ENCODE data around the gene MVB12B.

MVB12B gene

DNA sequence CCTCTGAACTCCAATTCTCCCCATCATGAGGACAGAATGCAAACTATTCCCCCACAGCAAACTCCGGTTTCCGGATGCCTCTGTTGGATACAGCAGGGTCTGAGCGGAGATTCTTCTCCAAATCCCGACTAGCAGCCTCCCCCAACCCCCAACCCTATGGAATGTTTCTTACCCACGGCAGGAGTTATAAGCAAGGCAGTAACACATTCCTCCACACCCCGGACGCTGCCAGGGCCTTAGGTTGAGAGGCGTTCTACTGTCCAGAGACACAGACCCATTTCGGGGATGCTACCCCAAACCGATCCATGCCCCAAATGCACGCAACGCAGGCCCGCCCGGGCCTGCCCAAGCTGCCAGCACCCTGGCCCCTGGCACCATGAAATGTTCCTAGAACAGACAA lies 201.5 kb downstream of the MVB12B start:
- Histone ChIP-seq H3K4me3 (replicated peaks; ENCODE audit: low read depth, low read length) (no peak overlapping the region), H3K27me3 (replicated peaks; ENCODE audit: control insufficient read depth, insufficient read depth, low read length) (no peaks in the 10 kb centered on the region; the same call in none of the 2 replicates)

DNA sequence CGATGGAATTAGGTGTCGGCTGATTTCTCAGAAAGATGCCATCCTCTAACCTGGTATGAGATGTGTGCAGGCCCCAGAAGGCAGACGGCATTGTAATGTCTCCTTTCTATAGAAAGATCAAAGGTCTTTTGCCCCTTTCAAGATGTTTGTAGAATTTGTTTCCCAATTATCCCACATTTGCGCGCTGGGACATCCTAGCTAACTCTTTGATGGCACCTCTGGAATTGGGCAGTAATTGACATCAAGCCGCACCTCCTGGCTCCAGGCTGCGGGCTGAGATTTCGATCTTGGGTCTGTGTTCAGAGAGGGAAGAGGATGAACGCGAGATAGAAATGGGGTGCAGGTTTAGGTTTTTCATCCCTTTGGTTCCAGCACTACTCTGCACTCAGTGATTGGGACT lies 202.3 kb downstream of the MVB12B start:
- Histone ChIP-seq H3K4me3 (replicated peaks; ENCODE audit: low read depth, low read length) (no peak overlapping the region), H3K36me3 (ENCODE audit: control insufficient read depth, insufficient read depth, low read length) (no peaks in the 10 kb centered on the region), H3K27me3 (replicated peaks; ENCODE audit: control insufficient read depth, insufficient read depth, low read length) (no peaks in the 10 kb centered on the region; the same call in none of the 2 replicates)
- no peak for DNase-seq (ENCODE audit: extremely low read depth, insufficient read length)
- TF ChIP-seq, protein P1, sequence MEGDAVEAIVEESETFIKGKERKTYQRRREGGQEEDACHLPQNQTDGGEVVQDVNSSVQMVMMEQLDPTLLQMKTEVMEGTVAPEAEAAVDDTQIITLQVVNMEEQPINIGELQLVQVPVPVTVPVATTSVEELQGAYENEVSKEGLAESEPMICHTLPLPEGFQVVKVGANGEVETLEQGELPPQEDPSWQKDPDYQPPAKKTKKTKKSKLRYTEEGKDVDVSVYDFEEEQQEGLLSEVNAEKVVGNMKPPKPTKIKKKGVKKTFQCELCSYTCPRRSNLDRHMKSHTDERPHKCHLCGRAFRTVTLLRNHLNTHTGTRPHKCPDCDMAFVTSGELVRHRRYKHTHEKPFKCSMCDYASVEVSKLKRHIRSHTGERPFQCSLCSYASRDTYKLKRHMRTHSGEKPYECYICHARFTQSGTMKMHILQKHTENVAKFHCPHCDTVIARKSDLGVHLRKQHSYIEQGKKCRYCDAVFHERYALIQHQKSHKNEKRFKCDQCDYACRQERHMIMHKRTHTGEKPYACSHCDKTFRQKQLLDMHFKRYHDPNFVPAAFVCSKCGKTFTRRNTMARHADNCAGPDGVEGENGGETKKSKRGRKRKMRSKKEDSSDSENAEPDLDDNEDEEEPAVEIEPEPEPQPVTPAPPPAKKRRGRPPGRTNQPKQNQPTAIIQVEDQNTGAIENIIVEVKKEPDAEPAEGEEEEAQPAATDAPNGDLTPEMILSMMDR (IDR thresholded peaks at IDR 0.05; ENCODE audit: insufficient read depth, low read length, poor library complexity, severe bottlenecking) = no peak

More for the DNA sequence above, 201.5 kb downstream of the MVB12B start:
- TF ChIP-seq, protein P1 (IDR thresholded peaks at IDR 0.05; ENCODE audit: insufficient read depth, low read length, poor library complexity, severe bottlenecking) = no peak
- no peaks in the 10 kb centered on the region for H3K36me3 ChIP-seq (ENCODE audit: control insufficient read depth, insufficient read depth, low read length)
- no peak for DNase-seq (ENCODE audit: extremely low read depth, insufficient read length)

DNA sequence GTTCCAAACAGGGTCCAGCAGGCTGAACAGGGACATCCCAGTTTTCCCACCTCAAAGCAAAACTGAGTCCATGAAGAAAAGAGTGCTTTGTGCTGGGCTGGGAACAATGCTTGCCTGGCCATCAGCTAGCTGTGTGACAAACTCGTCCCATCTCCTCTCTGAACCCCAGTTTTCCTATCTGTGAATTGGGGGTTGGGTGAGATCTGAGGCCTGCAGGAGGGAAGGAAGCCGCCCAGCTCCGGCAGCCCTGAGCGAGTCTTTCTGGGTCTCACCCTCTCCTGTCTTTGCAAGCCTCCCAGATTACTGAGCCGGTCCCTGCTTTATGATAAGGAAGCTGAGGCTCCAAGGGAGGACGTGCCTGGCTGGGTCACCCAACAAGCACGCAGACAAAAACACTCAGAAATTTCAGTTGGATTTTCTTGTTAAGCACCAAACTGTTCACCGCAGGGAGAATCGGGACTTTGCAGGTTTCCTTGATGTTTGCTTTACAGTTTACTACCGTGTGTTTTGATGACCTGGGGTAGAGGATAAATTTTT lies 204.5 kb downstream of the MVB12B start:
- TF ChIP-seq, protein P1 (IDR thresholded peaks at IDR 0.05; ENCODE audit: insufficient read depth, low read length, poor library complexity, severe bottlenecking) = no peak

DNA sequence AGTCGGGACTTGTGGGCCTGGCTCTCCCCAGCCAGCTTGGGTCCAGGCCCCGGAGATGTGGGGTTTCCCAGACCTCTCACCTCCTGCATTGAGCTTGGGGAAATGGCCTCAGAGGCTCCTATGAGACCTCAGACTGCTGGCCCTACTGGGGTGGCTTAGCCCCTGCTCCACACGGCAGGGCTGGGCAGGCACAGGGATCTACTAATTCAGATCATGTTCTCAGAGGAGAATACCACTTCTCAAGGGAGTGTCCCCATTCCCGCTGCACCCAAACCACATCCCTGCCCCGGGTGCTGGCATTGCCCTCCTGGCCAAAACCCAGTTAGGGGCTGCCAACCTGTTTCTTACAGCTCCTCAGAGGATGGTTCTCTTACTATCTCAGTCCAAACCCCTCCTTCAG lies 205.0 kb downstream of the MVB12B start:
- Histone ChIP-seq H3K4me3 (replicated peaks; ENCODE audit: low read depth, low read length) (no peak overlapping the region), H3K36me3 (ENCODE audit: control insufficient read depth, insufficient read depth, low read length) (no peaks in the 10 kb centered on the region), H3K27me3 (replicated peaks; ENCODE audit: control insufficient read depth, insufficient read depth, low read length) (no peaks in the 10 kb centered on the region; the same call in none of the 2 replicates)
- DNase-seq (ENCODE audit: extremely low read depth, insufficient read length) = no peak
- TF ChIP-seq, protein P1 (IDR thresholded peaks at IDR 0.05; ENCODE audit: insufficient read depth, low read length, poor library complexity, severe bottlenecking) = no peak

More for the DNA sequence above, 204.5 kb downstream of the MVB12B start:
- Histone ChIP-seq H3K27me3 (replicated peaks; ENCODE audit: control insufficient read depth, insufficient read depth, low read length) (no peaks in the 10 kb centered on the region; the same call in none of the 2 replicates), H3K36me3 (ENCODE audit: control insufficient read depth, insufficient read depth, low read length) (no peaks in the 10 kb centered on the region), H3K4me3 (replicated peaks; ENCODE audit: low read depth, low read length) (no peak overlapping the region)
- no peak for DNase-seq (ENCODE audit: extremely low read depth, insufficient read length)

DNA sequence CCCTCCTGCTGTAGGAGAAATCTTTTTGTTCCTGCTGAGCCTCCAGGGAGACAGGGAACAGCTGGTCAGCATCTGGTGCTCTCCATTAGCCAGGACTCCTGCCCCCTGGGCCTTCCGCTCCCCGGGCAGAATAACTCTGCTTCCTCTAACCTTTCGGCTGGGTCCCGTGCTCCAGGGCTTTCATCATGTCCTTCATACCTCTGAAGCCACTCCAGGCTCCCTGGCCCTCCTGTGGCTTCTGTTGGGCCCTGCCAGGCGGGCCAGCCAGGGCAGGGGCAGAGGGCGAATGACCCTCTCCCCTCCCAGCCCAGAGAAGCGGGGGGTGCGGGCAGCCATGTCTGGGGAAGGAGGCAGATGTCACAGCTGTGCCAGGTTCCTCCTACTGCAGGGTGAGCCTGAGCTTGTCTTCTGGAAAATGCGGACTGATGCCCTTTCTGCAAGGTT lies 205.4 kb downstream of the MVB12B start:
- no peak for DNase-seq (ENCODE audit: extremely low read depth, insufficient read length)
- Histone ChIP-seq H3K36me3 (ENCODE audit: control insufficient read depth, insufficient read depth, low read length) (no peaks in the 10 kb centered on the region), H3K27me3 (replicated peaks; ENCODE audit: control insufficient read depth, insufficient read depth, low read length) (no peaks in the 10 kb centered on the region; the same call in none of the 2 replicates), H3K4me3 (replicated peaks; ENCODE audit: low read depth, low read length) (no peak overlapping the region)
- TF ChIP-seq, protein P1 (IDR thresholded peaks at IDR 0.05; ENCODE audit: insufficient read depth, low read length, poor library complexity, severe bottlenecking) = no peak
